IMR-90 (cell line): Measurements from ENCODE around the gene ARFGAP3.

ENCODE experiments used
- CEBPB ChIP-seq: IDR thresholded peaks from 2 replicates; pipeline ENCODE4 v1.6.1; 2012; ENCODE audit warnings: low read depth, low read length, improper control_type of control experiment
- POLR2A ChIP-seq: IDR thresholded peaks from 2 replicates; pipeline ENCODE4 v1.6.1; 2012; ENCODE audit warnings: mild to moderate bottlenecking, low read depth, low read length
- SMC3 ChIP-seq: fragments of 150-350 bp; IDR thresholded peaks from 2 replicates; pipeline ENCODE4 v1.6.1; 2016; ENCODE audit warnings: low read depth, mild to moderate bottlenecking, antibody characterized with exemption, low read length, moderate library complexity
- TF ChIP-seq, protein P1 (sequence below): conservative IDR thresholded peaks from 2 replicates; pipeline ENCODE4 v1.5.1; 2012; ENCODE audit warnings: mild to moderate bottlenecking, low read depth, low read length, improper control_type of control experiment

DNA sequence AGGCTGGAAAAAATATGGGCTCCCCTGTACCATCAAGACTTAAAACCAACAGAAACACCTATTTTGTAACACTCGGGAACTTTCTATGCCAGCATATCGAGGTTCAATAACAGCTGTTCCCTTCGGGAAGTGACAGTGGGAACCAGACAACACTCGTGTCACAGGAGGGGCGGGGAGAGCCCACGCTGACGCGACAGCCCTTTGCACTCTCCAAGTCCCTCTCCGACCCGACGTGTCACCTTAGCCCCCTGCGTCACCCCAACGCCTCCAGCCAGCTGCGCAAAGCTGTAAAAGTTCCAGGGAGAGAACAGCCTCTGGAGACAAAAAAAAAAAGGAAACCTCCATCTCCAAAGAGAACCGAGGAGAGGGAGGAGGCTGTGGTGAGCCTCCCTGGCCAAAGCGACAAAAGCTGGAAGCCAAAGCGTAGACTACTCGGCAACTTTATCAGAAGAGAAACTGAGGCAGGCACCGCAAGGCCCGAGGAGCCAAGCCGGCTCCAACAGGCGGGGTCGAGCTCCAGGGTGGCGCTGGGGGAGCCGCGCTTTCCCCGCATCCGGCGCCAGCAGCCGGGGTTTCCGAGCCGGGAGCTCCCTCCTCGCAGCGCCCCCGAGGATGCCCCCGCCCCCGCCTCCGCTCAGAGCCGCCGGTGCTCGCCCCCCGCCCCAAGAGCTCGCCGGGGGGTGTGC lies 751 bp downstream of the ARFGAP3 start:
- TF ChIP-seq, protein P1, sequence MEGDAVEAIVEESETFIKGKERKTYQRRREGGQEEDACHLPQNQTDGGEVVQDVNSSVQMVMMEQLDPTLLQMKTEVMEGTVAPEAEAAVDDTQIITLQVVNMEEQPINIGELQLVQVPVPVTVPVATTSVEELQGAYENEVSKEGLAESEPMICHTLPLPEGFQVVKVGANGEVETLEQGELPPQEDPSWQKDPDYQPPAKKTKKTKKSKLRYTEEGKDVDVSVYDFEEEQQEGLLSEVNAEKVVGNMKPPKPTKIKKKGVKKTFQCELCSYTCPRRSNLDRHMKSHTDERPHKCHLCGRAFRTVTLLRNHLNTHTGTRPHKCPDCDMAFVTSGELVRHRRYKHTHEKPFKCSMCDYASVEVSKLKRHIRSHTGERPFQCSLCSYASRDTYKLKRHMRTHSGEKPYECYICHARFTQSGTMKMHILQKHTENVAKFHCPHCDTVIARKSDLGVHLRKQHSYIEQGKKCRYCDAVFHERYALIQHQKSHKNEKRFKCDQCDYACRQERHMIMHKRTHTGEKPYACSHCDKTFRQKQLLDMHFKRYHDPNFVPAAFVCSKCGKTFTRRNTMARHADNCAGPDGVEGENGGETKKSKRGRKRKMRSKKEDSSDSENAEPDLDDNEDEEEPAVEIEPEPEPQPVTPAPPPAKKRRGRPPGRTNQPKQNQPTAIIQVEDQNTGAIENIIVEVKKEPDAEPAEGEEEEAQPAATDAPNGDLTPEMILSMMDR = no peak
- no peak for TF ChIP-seq POLR2A
- TF ChIP-seq CEBPB = no peak
- TF ChIP-seq SMC3 = no peak
